Vagina (tissue), 2 donors: ENCODE data around the gene FUT8.

Experiments
- CTCF ChIP-seq, 3 experiments: fragments of 450-650 bp in 2 of 3; fragments of 200-600 bp in 1 of 3; sonication (generic) in 1 of 3; IDR thresholded peaks; one replicate each; pipeline ENCODE4 v1.5.1; 2017 to 2019; ENCODE audit warnings: antibody characterized with exemption in 3 of 3, mild to moderate bottlenecking in 2 of 3, moderate library complexity in 2 of 3
- POLR2A ChIP-seq, 2 donors: fragments of 450-650 bp; IDR thresholded peaks; one replicate each; pipeline ENCODE4 v1.6.1; 2017; ENCODE audit warnings: antibody characterized with exemption in 2 of 2, mild to moderate bottlenecking in 2 of 2, moderate library complexity in 2 of 2
- POLR2AphosphoS5 ChIP-seq, 2 donors: sonication (generic); formaldehyde crosslinking; IDR thresholded peaks; one replicate each; pipeline ENCODE4 v1.9.0; 2017; ENCODE audit warnings: antibody characterized with exemption in 2 of 2, mild to moderate bottlenecking in 2 of 2, low read depth in 1 of 2; ENCODE audit not compliant: insufficient read depth in 1 of 2

- TF ChIP-seq CTCF (IDR thresholded peaks at IDR 0.05) = no peak
- TF ChIP-seq POLR2A (IDR thresholded peaks at IDR 0.05) = no peak
- no peak for TF ChIP-seq POLR2AphosphoS5 (IDR thresholded peaks at IDR 0.05; ENCODE audit: insufficient read depth in 1 of 2, low read depth in 1 of 2)
Observed at GRCh38 chr14:65774041-65774440, 361.5 kb downstream of the FUT8 start.
